ENCODE results near the gene DYSF.

The DYSF gene

DNA sequence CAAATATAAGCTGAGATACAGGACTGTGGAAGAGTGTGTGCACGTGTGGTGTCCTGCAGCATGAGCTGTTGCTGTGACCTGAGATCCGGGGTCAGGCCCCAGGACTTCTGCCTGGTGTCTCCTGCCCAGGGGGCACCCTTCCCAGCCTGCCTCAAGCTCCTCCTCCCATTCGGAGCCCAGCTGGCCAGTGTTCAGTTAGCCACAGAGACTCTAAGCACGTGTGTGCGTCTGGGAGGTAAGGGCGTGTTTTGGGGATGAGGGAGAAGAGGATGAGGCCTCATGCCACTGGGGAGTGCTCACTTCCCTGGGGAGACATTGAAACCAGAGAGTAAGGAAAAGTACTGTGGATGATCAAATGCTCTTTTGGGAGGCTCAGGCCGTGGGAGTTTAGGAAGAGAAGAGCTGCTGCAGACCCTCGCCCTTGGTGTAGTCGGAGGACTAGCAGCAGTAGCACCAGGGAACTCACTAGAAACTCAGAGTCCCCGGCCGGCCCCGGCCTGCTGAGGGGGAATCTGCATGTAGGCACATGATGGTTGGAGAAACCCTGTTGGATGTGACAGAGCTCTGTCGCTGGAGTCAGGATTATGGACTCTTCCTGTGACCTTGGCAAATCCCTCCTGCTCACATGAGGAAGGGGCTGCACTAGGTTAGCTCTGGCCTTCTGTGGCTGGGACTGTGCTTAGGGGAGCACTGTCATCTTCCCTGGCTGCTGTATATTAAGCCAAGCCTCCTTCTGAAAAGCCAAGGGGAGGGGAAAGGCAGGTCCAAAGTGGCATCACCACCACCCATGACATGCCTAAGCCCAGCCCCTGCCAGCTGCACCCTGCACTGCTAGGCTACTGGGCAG, 231.1 kb downstream of the DYSF start:
- TF ChIP-seq, protein P1, sequence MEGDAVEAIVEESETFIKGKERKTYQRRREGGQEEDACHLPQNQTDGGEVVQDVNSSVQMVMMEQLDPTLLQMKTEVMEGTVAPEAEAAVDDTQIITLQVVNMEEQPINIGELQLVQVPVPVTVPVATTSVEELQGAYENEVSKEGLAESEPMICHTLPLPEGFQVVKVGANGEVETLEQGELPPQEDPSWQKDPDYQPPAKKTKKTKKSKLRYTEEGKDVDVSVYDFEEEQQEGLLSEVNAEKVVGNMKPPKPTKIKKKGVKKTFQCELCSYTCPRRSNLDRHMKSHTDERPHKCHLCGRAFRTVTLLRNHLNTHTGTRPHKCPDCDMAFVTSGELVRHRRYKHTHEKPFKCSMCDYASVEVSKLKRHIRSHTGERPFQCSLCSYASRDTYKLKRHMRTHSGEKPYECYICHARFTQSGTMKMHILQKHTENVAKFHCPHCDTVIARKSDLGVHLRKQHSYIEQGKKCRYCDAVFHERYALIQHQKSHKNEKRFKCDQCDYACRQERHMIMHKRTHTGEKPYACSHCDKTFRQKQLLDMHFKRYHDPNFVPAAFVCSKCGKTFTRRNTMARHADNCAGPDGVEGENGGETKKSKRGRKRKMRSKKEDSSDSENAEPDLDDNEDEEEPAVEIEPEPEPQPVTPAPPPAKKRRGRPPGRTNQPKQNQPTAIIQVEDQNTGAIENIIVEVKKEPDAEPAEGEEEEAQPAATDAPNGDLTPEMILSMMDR (IDR thresholded peaks at IDR 0.05), result no peak

DNA sequence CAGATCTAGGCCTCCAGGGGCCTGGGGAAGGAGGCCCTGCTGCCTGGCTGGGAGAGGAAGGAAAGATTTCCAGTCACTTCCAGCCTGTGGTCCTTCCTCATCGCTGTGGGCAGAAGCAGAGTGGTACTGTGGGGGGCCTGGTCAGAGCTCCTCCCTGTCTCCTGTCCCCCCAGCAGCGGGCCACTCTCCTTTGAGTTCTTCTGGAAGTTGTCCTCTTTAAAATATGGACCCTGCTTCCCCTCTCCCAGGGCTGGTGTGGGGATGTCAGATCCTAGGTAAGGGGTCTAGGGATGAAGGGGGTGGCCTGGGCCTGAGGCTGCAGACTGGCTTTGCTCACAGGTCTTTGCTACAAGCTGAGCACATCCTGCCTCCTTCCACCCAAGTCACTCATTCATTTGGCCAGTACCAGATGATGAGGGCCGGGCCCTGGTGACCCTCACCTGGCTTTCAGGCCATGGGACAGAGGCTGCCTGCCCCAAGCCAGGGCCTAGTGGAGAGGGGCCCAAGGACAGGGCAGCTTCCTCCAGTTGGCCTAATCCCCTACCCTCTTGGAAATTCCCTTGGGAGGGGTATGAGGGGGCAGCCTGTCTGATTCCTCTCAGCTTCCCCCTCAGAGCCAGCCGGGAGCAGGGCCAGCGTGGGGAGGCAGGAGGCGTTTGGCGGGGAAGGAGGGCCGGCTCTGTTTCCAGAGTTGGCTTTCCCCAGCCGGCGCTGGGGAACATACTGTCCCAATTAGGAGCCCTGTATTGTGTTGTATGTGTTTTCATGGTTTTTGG, 231.9 kb downstream of the DYSF start:
- TF ChIP-seq, protein P1 (IDR thresholded peaks at IDR 0.05), result no peak

DNA sequence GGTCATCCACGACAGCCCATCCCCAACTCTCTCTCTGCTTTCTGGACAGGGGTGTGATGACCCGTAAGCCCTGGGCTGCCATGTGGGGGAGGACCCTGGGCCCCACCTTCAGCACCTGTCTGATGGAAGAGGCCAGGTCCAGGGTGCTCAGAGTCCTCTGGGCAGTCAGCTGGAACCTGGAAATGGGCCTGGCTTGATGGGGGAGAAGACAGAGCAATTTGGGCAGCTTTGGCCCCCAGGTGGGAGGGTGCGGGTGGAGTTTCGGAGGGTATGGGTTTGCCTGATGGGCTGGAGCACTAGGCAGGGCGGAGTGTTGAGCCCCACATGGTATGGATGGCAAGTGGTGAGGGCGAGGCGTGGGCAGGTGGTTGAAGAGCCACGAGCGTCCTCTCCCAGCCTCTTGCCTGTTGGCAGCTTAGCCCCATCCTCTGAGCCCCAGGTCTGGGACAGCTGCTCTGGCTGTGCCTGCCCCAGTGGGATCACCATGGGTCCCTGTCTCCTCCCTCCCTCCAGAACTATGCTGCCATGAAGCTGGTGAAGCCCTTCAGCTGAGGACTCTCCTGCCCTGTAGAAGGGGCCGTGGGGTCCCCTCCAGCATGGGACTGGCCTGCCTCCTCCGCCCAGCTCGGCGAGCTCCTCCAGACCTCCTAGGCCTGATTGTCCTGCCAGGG, 232.7 kb downstream of the DYSF start:
- TF ChIP-seq, protein P1 (IDR thresholded peaks at IDR 0.05), result no peak

DNA sequence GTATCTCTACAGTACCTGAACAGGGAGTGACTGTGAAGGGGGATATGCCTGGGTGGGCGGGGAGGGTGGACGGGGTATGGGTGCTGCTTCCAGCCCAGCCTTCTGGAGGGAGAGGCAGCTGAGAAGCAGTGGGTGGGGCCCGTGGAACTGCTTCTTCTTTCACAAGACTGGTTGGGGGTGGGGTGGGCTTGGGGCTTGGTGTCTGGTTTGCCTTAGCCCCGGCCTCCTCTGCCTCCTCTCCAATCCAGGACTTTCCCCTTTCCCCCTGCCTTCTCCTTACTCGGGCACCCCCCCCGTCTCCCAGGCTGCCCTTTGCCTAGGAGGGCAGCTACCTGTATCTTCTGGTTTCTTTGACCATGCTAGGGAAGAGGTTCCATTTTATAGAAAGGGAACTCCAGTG, 233.4 kb downstream of the DYSF start:
- TF ChIP-seq, protein P1 (IDR thresholded peaks at IDR 0.05), result no peak

DNA sequence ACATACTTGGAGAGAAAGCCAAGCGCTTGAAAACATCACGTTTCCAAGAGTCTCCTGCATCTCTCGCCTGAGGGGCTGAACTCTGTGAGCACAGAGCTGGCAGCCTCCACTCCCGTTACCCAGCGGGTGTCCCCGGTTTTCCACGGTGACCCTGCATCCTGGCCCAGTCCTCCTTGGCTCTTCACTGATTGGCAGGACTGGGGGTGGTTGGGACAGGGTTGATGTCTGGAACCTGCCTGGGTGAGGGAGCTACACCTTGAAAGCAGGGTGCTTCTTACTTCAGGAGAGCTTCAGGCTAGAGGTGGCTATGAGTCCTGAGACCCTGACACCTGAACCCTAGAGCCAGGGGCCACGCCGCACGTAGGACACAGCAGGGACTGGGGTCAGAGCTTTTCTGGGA, 234.1 kb downstream of the DYSF start:
- TF ChIP-seq, protein P1 (IDR thresholded peaks at IDR 0.05), result no peak

DNA sequence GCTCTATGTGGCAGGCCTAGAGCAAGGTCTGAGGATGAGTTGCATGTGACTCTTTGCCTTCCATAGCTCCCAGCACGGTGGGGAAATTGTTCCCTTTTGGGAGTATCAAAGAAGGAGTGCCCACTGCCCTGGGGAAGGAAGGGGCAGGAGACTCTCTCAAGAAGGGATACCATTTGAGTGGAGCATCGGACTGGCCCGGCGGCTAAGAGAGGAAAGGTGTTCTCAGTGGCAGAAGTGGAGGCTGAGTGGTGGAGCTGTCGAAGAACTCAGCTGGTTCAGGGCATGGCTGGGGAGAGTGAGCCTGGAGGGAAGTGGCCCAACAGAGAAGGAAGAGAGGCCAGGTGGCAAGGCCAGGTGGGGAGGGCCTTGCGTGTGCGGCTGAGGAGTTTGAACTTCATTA, 235.2 kb downstream of the DYSF start:
- TF ChIP-seq, protein P1 (IDR thresholded peaks at IDR 0.05), result no peak

DNA sequence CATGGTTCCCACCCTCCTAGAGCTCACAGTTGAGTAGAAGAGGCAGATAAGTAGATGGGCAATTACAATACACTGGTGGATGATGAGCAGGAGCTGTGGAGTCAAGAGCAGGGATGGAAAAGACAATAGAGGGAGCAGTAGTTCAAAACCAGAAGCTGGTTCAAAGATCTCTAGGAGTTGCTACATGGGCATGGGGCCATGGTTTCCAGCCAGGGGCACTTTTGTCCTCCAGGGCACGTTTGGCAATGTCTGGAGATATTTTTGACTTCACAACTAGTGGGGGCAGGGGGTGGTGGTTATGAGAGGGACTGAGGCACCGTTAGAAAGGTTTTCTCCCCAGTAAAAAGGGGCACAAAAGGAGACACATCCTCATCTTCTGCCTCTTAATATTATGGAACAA, 236.0 kb downstream of the DYSF start:
- TF ChIP-seq, protein P1 (IDR thresholded peaks at IDR 0.05), result no peak
